NCI-H1092 treated with DMSO at 0.1 percent for 48 hours (cell line): ENCODE results near the gene AMN.

Experiments used
- DNase-seq: peaks from one replicate; lab custom pipeline; 2025; lab: John Stamatoyannopoulos, UW

AMN gene

GRCh38 chr14:102898776-102899515 lies 23.5 kb upstream of the AMN start:
- DNase-seq = no peak

- no peak for DNase-seq
Observed at GRCh38 chr14:102899516-102899900, 23.0 kb upstream of the AMN start.

GRCh38 chr14:102900631-102901571 lies 21.6 kb upstream of the AMN start:
- DNase-seq = no peak

- no peak for DNase-seq
Observed at GRCh38 chr14:102901633-102902032, 20.8 kb upstream of the AMN start.

GRCh38 chr14:102902086-102902485 lies 20.4 kb upstream of the AMN start:
- DNase-seq = no peak

GRCh38 chr14:102902523-102903247 lies 19.8 kb upstream of the AMN start:
- no peak for DNase-seq

- DNase-seq = no peak
Observed at GRCh38 chr14:102903248-102903888, 19.1 kb upstream of the AMN start.

GRCh38 chr14:102903889-102904512 lies 18.5 kb upstream of the AMN start:
- DNase-seq = no peak

GRCh38 chr14:102905116-102906108 lies 17.1 kb upstream of the AMN start:
- DNase-seq = no peak

- DNase-seq = no peak
Observed at GRCh38 chr14:102906616-102907302, 15.7 kb upstream of the AMN start.

- no peak for DNase-seq
Observed at GRCh38 chr14:102907303-102907844, 15.1 kb upstream of the AMN start.

GRCh38 chr14:102907980-102908730 lies 14.3 kb upstream of the AMN start:
- no peak for DNase-seq

- no peak for DNase-seq
Observed at GRCh38 chr14:102908766-102909455, 13.6 kb upstream of the AMN start.

GRCh38 chr14:102909462-102909861 lies 13.0 kb upstream of the AMN start:
- no peak for DNase-seq

- no peak for DNase-seq
Observed at GRCh38 chr14:102909911-102910310, 12.6 kb upstream of the AMN start.

- no peak for DNase-seq
Observed at GRCh38 chr14:102910442-102910841, 12.0 kb upstream of the AMN start.

- no peak for DNase-seq
Observed at GRCh38 chr14:102911541-102911951, 10.9 kb upstream of the AMN start.
